GM12875 (cell line): ENCODE measurements around the gene AKIP1.
"Not testable (repeated sequence)": the region's sequence is repeated elsewhere in the genome, so short reads cannot be mapped to it uniquely, and the experiment has no call there.

Source experiments
- H3K4me3 ChIP-seq: one replicate; pipeline ENCODE4 v1.5.1; 2011; ENCODE audit warnings: low read depth, low read length, control low read depth
- TF ChIP-seq, protein P1 (sequence below): IDR thresholded peaks from 2 replicates; pipeline ENCODE4 v1.5.1; 2011; ENCODE audit warnings: low read depth, mild to moderate bottlenecking, control low read depth, inconsistent platforms, low read length, moderate library complexity, borderline replicate concordance; ENCODE audit not compliant: insufficient read depth

Gene AKIP1

GRCh38 chr11:8871171-8871775 lies 39.7 kb upstream of the AKIP1 start:
- TF ChIP-seq, protein P1, sequence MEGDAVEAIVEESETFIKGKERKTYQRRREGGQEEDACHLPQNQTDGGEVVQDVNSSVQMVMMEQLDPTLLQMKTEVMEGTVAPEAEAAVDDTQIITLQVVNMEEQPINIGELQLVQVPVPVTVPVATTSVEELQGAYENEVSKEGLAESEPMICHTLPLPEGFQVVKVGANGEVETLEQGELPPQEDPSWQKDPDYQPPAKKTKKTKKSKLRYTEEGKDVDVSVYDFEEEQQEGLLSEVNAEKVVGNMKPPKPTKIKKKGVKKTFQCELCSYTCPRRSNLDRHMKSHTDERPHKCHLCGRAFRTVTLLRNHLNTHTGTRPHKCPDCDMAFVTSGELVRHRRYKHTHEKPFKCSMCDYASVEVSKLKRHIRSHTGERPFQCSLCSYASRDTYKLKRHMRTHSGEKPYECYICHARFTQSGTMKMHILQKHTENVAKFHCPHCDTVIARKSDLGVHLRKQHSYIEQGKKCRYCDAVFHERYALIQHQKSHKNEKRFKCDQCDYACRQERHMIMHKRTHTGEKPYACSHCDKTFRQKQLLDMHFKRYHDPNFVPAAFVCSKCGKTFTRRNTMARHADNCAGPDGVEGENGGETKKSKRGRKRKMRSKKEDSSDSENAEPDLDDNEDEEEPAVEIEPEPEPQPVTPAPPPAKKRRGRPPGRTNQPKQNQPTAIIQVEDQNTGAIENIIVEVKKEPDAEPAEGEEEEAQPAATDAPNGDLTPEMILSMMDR: no peak
- H3K4me3 ChIP-seq: peak overlapping the region; percentile 53

DNA sequence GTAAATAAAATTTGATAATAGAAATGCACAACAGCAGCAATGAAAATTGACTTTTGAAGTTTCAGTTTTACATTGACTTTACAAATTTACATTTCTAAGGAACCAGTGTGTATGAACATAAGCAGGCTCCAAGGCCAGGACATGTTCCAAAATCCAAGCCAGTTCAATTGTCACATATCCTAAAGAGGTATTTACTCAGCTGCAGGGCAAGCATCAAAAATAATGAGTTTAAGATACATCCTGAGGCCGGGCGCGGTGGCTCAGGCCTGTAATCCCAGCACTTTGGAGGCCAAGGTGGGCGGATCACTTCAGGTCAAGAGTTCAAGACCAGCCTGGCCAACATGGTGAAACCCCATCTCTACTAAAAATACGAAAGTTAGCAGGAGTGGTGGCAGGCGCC lies 39.0 kb upstream of the AKIP1 start:
- H3K4me3 ChIP-seq: no peak overlapping the region
- TF ChIP-seq, protein P1: no peak

GRCh38 chr11:8873741-8874405 lies 37.1 kb upstream of the AKIP1 start:
- TF ChIP-seq, protein P1: no peak

GRCh38 chr11:8878771-8879170 lies 32.2 kb upstream of the AKIP1 start:
- no peak overlapping the region for H3K4me3 ChIP-seq
- TF ChIP-seq, protein P1: no peak

More at GRCh38 chr11:8873741-8874405, 37.1 kb upstream of the AKIP1 start:
- H3K4me3 ChIP-seq: no peak overlapping the region

DNA sequence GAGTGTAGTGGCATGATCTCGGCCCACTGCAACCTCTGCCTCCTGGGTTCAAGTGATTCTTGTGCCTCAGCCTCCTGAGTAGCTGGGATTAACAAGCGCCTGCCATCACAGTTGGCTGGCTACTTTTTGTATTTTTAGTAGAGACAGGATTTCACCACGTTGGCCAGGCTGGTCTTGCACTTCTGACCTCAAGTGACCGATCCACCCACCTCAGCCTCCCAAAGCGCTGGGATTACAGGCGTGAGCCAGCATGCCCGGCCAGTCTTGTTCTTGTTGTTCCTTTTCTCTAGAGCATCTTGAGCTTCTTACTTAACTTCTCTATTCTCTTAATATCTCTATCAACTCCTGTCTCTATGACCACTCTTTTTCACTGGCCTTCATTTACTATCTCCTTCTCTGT lies 29.4 kb upstream of the AKIP1 start:
- H3K4me3 ChIP-seq: not testable (repeated sequence)

GRCh38 chr11:8886322-8886721 lies 24.7 kb upstream of the AKIP1 start:
- TF ChIP-seq, protein P1: no peak
- no peak overlapping the region for H3K4me3 ChIP-seq

- not testable (repeated sequence) for H3K4me3 ChIP-seq
These were observed 19.8 kb upstream of the AKIP1 start for GRCh38 chr11:8891185-8891584.

DNA sequence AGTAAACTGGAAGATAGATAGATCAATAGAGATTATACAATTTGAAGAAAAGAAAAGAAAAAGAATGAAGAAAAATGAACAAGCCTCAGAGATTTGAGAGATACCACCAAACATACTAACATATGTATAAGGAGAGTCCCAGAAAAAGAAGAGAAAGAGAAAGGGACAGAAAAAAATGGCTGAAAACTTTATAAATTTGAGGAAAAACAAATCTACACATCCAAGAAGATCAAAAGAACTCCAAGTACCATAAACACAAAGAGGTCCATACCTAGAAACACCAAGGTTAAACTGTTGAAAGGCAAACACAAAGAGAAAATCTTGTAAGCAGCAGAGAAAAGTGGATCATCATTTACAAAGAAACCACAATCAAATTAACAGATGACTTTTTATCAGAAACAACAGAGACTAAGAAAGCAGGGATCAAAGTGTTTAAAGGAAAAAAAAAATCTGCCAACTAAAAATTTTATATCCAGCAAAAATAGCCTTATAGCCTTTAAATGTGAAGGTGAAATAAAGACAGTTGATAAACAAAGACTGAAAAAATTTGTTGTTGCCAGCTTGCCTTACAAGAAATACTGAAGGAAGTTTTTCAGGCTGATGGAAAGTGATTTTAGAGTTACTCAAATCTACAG lies 11.8 kb upstream of the AKIP1 start:
- H3K4me3 ChIP-seq: no peak overlapping the region
- TF ChIP-seq, protein P1: no peak
